Esophagus muscularis mucosa (tissue), 4 donors: ENCODE measurements around the gene PNMA8C.

Experiments used
- CTCF ChIP-seq, 3 experiments: fragments of 200-600 bp in 2 of 3; fragments of 450-650 bp in 1 of 3; sonication (generic) in 2 of 3; IDR thresholded peaks; one replicate each; pipeline ENCODE4 v1.5.1; 2017 to 2019; ENCODE audit warnings: antibody characterized with exemption in 3 of 3, mild to moderate bottlenecking in 2 of 3, moderate library complexity in 1 of 3
- EP300 ChIP-seq: sonication (generic); formaldehyde crosslinking; IDR thresholded peaks from one replicate; pipeline ENCODE4 v1.6.1; 2017; ENCODE audit warnings: antibody characterized with exemption
- POLR2A ChIP-seq: fragments of 450-650 bp; IDR thresholded peaks from one replicate; pipeline ENCODE4 v1.6.1; 2017; ENCODE audit warnings: antibody characterized with exemption, moderate library complexity, mild to moderate bottlenecking, low read depth
- POLR2AphosphoS5 ChIP-seq, 2 donors: sonication (generic); formaldehyde crosslinking; IDR thresholded peaks; one replicate each; pipeline ENCODE4 v1.6.1; 2017; ENCODE audit warnings: antibody characterized with exemption in 2 of 2

GRCh38 chr19:46392252-46392801 lies 36.4 kb downstream of the PNMA8C start:
- TF ChIP-seq CTCF (IDR thresholded peaks at IDR 0.05): no peak
- no peak for TF ChIP-seq EP300
- TF ChIP-seq POLR2A: no peak
- peak in 1 of 2 donors; percentile 49 for TF ChIP-seq POLR2AphosphoS5 (IDR thresholded peaks at IDR 0.05)
